Measurements from ENCODE around the gene PLAA.

The PLAA gene

GRCh38 chr9:26956860-26957233 is 9.8 kb upstream of the PLAA start:
- peaks cover 2% of the 10 kb centered on the region in 2 donors for H3K36me3 ChIP-seq (replicated peaks in 1 of 2; ENCODE audit: control insufficient read depth in 2 of 2, insufficient read depth in 2 of 2, low read length in 2 of 2)
- H3K79me1 ChIP-seq (ENCODE audit: low read depth, low read length): peaks cover 2% of the 10 kb centered on the region
- H3K23ac ChIP-seq (ENCODE audit: low read depth, low read length, poor library complexity): no peak overlapping the region
- H2BK120ac ChIP-seq (ENCODE audit: low read depth, low read length): no peak overlapping the region
- H2BK12ac ChIP-seq (ENCODE audit: low read length): no peak overlapping the region
- peaks cover 0 to 3% of the 10 kb centered on the region in 2 donors for H3K9me3 ChIP-seq (replicated peaks in 1 of 2; ENCODE audit: control insufficient read depth in 2 of 2, insufficient read depth in 1 of 2, low read depth in 1 of 2, low read length in 2 of 2)
- no peak overlapping the region for H3K14ac ChIP-seq (ENCODE audit: low read length)
- H2BK5ac ChIP-seq (ENCODE audit: low read length): no peak overlapping the region
- H3K4me2 ChIP-seq (ENCODE audit: insufficient read depth, low read length, poor library complexity, severe bottlenecking): peak overlapping the region; percentile 89
- no peak overlapping the region for H4K8ac ChIP-seq (ENCODE audit: low read depth, low read length)
- no peak overlapping the region for H2AK5ac ChIP-seq (ENCODE audit: low read depth, low read length)
- peak overlapping the region; percentile 65 for H3K9ac ChIP-seq (ENCODE audit: low read depth, low read length, poor library complexity)
- peak overlapping the region; percentile 88 for H2AFZ ChIP-seq (ENCODE audit: low read length)
- WGBS, 2 donors (ENCODE audit: extremely low coverage in 2 of 2, insufficient read length in 2 of 2, insufficient replicate concordance in 1 of 2): no CpG with 5 or more reads among the region's 6 CpGs
- H3K4ac ChIP-seq (ENCODE audit: low read length): no peak overlapping the region
- peak overlapping the region; percentile 66 to 82 for H3K4me3 ChIP-seq (ENCODE audit: low read length in 2 of 2)
- H3K4me1 ChIP-seq (ENCODE audit: control insufficient read depth in 2 of 2, insufficient read depth in 1 of 2, low read depth in 1 of 2, low read length in 2 of 2): peaks cover 0 to 2% of the 10 kb centered on the region in 2 donors
- no peak overlapping the region for H4K91ac ChIP-seq (ENCODE audit: low read depth, low read length, poor library complexity)
- H3K18ac ChIP-seq (ENCODE audit: low read length): no peak overlapping the region
- no peak overlapping the region for H2BK15ac ChIP-seq (ENCODE audit: low read length)
- no peaks in the 10 kb centered on the region for H3K27me3 ChIP-seq (ENCODE audit: control insufficient read depth in 3 of 3, insufficient read depth in 3 of 3, low read depth in 1 of 3, low read length in 3 of 3)
- peak overlapping the region; percentile 90 for H3K27ac ChIP-seq (replicated peaks; ENCODE audit: low read length)
- DNase-seq (ENCODE audit: low spot score): no peak

GRCh38 chr9:26955921-26956859 is 9.1 kb upstream of the PLAA start, which contains the start of gene IFT74:
Gene IFT74, plus strand, starts transcription at chr9:26956412. Its CDS starts 5,556 bp downstream, at chr9:26961968.
- H2BK120ac ChIP-seq (ENCODE audit: low read depth, low read length): no peak within 1 kb of the TSS
- no peak within 1 kb of the TSS for H2BK12ac ChIP-seq (ENCODE audit: low read length)
- H3K4me1 ChIP-seq (ENCODE audit: control insufficient read depth in 2 of 2, insufficient read depth in 1 of 2, low read depth in 1 of 2, low read length in 2 of 2): peaks cover 0 to 2% of the 10 kb centered on the region in 2 donors
- peak within 1 kb of the TSS; percentile 92 for H4K8ac ChIP-seq (ENCODE audit: low read depth, low read length)
- no peak within 1 kb of the TSS for H4K91ac ChIP-seq (ENCODE audit: low read depth, low read length, poor library complexity)
- H3K4me3 ChIP-seq (ENCODE audit: low read length in 2 of 2): peak within 1 kb of the TSS; percentile 66 to 82
- DNase-seq (ENCODE audit: low spot score): peak; percentile 94
- H3K27ac ChIP-seq (replicated peaks; ENCODE audit: low read length): peak within 1 kb of the TSS; percentile 90
- peak within 1 kb of the TSS; percentile 95 for H3K18ac ChIP-seq (ENCODE audit: low read length)
- H2AFZ ChIP-seq (ENCODE audit: low read length): peak within 1 kb of the TSS; percentile 88
- no peak within 1 kb of the TSS for H3K14ac ChIP-seq (ENCODE audit: low read length)
- H3K79me1 ChIP-seq (ENCODE audit: low read depth, low read length): peaks cover 2% of the 10 kb centered on the region
- no peak within 1 kb of the TSS for H2BK5ac ChIP-seq (ENCODE audit: low read length)
- no peaks in the 10 kb centered on the region for H3K36me3 ChIP-seq (replicated peaks in 1 of 2; ENCODE audit: control insufficient read depth in 2 of 2, insufficient read depth in 2 of 2, low read length in 2 of 2)
- H3K23ac ChIP-seq (ENCODE audit: low read depth, low read length, poor library complexity): no peak within 1 kb of the TSS
- no CpG with 5 or more reads among the region's 53 CpGs for WGBS, 2 donors (ENCODE audit: extremely low coverage in 2 of 2, insufficient read length in 2 of 2, insufficient replicate concordance in 1 of 2)
- H3K9ac ChIP-seq (ENCODE audit: low read depth, low read length, poor library complexity): peak within 1 kb of the TSS; percentile 79
- no peaks in the 10 kb centered on the region for H3K27me3 ChIP-seq (ENCODE audit: control insufficient read depth in 3 of 3, insufficient read depth in 3 of 3, low read depth in 1 of 3, low read length in 3 of 3)
- no peak within 1 kb of the TSS for H3K4ac ChIP-seq (ENCODE audit: low read length)
- peak within 1 kb of the TSS; percentile 89 for H3K4me2 ChIP-seq (ENCODE audit: insufficient read depth, low read length, poor library complexity, severe bottlenecking)
- peaks cover 0 to 3% of the 10 kb centered on the region in 2 donors for H3K9me3 ChIP-seq (replicated peaks in 1 of 2; ENCODE audit: control insufficient read depth in 2 of 2, insufficient read depth in 1 of 2, low read depth in 1 of 2, low read length in 2 of 2)
- H2BK15ac ChIP-seq (ENCODE audit: low read length): no peak within 1 kb of the TSS
- H2AK5ac ChIP-seq (ENCODE audit: low read depth, low read length): no peak within 1 kb of the TSS

- peaks cover 0 to 2% of the 10 kb centered on the region in 2 donors for H3K4me1 ChIP-seq (ENCODE audit: control insufficient read depth in 2 of 2, insufficient read depth in 1 of 2, low read depth in 1 of 2, low read length in 2 of 2)
- no CpG with 5 or more reads among the region's 4 CpGs for WGBS, 2 donors (ENCODE audit: extremely low coverage in 2 of 2, insufficient read length in 2 of 2, insufficient replicate concordance in 1 of 2)
- no peak overlapping the region for H2BK15ac ChIP-seq (ENCODE audit: low read length)
- no peak overlapping the region for H3K23ac ChIP-seq (ENCODE audit: low read depth, low read length, poor library complexity)
- no peak for DNase-seq (ENCODE audit: low spot score)
- H3K14ac ChIP-seq (ENCODE audit: low read length): no peak overlapping the region
- H2BK12ac ChIP-seq (ENCODE audit: low read length): no peak overlapping the region
- no peak overlapping the region for H3K18ac ChIP-seq (ENCODE audit: low read length)
- no peaks in the 10 kb centered on the region for H3K27me3 ChIP-seq (ENCODE audit: control insufficient read depth in 3 of 3, insufficient read depth in 3 of 3, low read depth in 1 of 3, low read length in 3 of 3)
- H2BK5ac ChIP-seq (ENCODE audit: low read length): no peak overlapping the region
- no peak overlapping the region for H4K8ac ChIP-seq (ENCODE audit: low read depth, low read length)
- no peaks in the 10 kb centered on the region for H3K36me3 ChIP-seq (replicated peaks in 1 of 2; ENCODE audit: control insufficient read depth in 2 of 2, insufficient read depth in 2 of 2, low read length in 2 of 2)
- H3K79me1 ChIP-seq (ENCODE audit: low read depth, low read length): peaks cover 2% of the 10 kb centered on the region
- peak overlapping the region; percentile 66 to 79 for H3K4me3 ChIP-seq (ENCODE audit: low read length in 2 of 2)
- no peak overlapping the region for H3K4ac ChIP-seq (ENCODE audit: low read length)
- no peak overlapping the region for H2BK120ac ChIP-seq (ENCODE audit: low read depth, low read length)
- peak overlapping the region; percentile 88 for H2AFZ ChIP-seq (ENCODE audit: low read length)
- no peak overlapping the region for H2AK5ac ChIP-seq (ENCODE audit: low read depth, low read length)
- H4K91ac ChIP-seq (ENCODE audit: low read depth, low read length, poor library complexity): no peak overlapping the region
- peaks cover 0 to 3% of the 10 kb centered on the region in 2 donors for H3K9me3 ChIP-seq (replicated peaks in 1 of 2; ENCODE audit: control insufficient read depth in 2 of 2, insufficient read depth in 1 of 2, low read depth in 1 of 2, low read length in 2 of 2)
- H3K4me2 ChIP-seq (ENCODE audit: insufficient read depth, low read length, poor library complexity, severe bottlenecking): peak overlapping the region; percentile 89
- no peak overlapping the region for H3K9ac ChIP-seq (ENCODE audit: low read depth, low read length, poor library complexity)
- no peak overlapping the region for H3K27ac ChIP-seq (replicated peaks; ENCODE audit: low read length)
These were observed 8.3 kb upstream of the PLAA start for GRCh38 chr9:26955222-26955903.

- Histone ChIP-seq H3K27ac (replicated peaks; ENCODE audit: low read length) (no peak overlapping the region), H2BK15ac (ENCODE audit: low read length) (no peak overlapping the region), H3K4me1 (ENCODE audit: control insufficient read depth in 2 of 2, insufficient read depth in 1 of 2, low read depth in 1 of 2, low read length in 2 of 2) (peaks cover 0 to 2% of the 10 kb centered on the region in 2 donors), H3K9me3 (replicated peaks in 1 of 2; ENCODE audit: control insufficient read depth in 2 of 2, insufficient read depth in 1 of 2, low read depth in 1 of 2, low read length in 2 of 2) (peaks cover 0 to 3% of the 10 kb centered on the region in 2 donors), H3K9ac (ENCODE audit: low read depth, low read length, poor library complexity) (no peak overlapping the region), H2BK12ac (ENCODE audit: low read length) (no peak overlapping the region), H3K36me3 (replicated peaks in 1 of 2; ENCODE audit: control insufficient read depth in 2 of 2, insufficient read depth in 2 of 2, low read length in 2 of 2) (no peaks in the 10 kb centered on the region), H3K4me3 (ENCODE audit: low read length in 2 of 2) (no peak overlapping the region), H3K4ac (ENCODE audit: low read length) (no peak overlapping the region), H3K79me1 (ENCODE audit: low read depth, low read length) (no peaks in the 10 kb centered on the region), H3K18ac (ENCODE audit: low read length) (no peak overlapping the region), H3K27me3 (ENCODE audit: control insufficient read depth in 3 of 3, insufficient read depth in 3 of 3, low read depth in 1 of 3, low read length in 3 of 3) (no peaks in the 10 kb centered on the region), H2AK5ac (ENCODE audit: low read depth, low read length) (no peak overlapping the region), H3K23ac (ENCODE audit: low read depth, low read length, poor library complexity) (no peak overlapping the region), H2BK5ac (ENCODE audit: low read length) (no peak overlapping the region), H3K14ac (ENCODE audit: low read length) (no peak overlapping the region), H4K8ac (ENCODE audit: low read depth, low read length) (no peak overlapping the region), H4K91ac (ENCODE audit: low read depth, low read length, poor library complexity) (no peak overlapping the region), H2AFZ (ENCODE audit: low read length) (no peak overlapping the region), H3K4me2 (ENCODE audit: insufficient read depth, low read length, poor library complexity, severe bottlenecking) (no peak overlapping the region), H2BK120ac (ENCODE audit: low read depth, low read length) (no peak overlapping the region)
- DNase-seq (ENCODE audit: low spot score): no peak
- no CpG with 5 or more reads among the region's 3 CpGs for WGBS, 2 donors (ENCODE audit: extremely low coverage in 2 of 2, insufficient read length in 2 of 2, insufficient replicate concordance in 1 of 2)
These were observed 7.0 kb upstream of the PLAA start for GRCh38 chr9:26954050-26954508.
